PC-3 (cell line): ENCODE measurements around the gene VSX1.

Experiments
- CTCF ChIP-seq: fragments of 300-600 bp; sonication (generic); conservative IDR thresholded peaks from 2 replicates; pipeline ENCODE4 v1.5.1; 2017; ENCODE audit warnings: antibody characterized with exemption, low read depth, mild to moderate bottlenecking, low read length
- EZH2 ChIP-seq: fragments of 300-600 bp; sonication (generic); IDR thresholded peaks from one replicate; pipeline ENCODE4 v1.6.1; 2017; ENCODE audit warnings: antibody characterized with exemption, mild to moderate bottlenecking, low read length; ENCODE audit not compliant: unreplicated experiment
- EZH2phosphoT487 ChIP-seq: fragments of 300-600 bp; sonication (generic); IDR thresholded peaks from 2 replicates; pipeline ENCODE4 v1.6.1; 2018; ENCODE audit warnings: mild to moderate bottlenecking, antibody characterized with exemption, low read length, borderline replicate concordance

GRCh38 chr20:25040438-25040831 is 41.5 kb downstream of the VSX1 start:
- TF ChIP-seq CTCF (no peak), EZH2 (no peak), EZH2phosphoT487 (no peak)
